LNCAP (cell line): ENCODE results near the gene RPS15.

ENCODE experiments used
- TF ChIP-seq, protein P1 (sequence below): fragments of 450-650 bp; IDR thresholded peaks from 2 replicates; pipeline ENCODE4 v1.5.1; 2017; ENCODE audit warnings: mild to moderate bottlenecking

The RPS15 gene

DNA sequence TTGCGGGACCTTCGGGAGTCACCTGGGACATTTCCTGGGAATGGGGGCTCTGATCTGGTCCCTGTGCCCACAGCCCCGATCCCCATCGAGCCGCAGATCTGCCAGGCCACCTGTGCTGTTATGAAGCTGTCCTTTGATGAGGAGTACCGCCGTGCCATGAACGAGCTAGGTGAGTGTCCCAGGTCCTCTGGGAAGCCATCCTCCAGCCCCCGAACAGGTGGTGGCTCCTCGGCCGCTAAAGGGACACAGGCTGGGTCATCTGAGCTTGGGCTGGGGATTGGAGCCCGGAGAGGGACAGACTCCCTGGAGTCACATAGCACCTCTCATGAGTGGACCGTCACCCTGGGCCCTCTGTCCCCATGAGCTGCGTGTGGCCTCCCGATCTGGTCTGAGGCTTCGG, 19.7 kb downstream of the RPS15 start:
- TF ChIP-seq, protein P1, sequence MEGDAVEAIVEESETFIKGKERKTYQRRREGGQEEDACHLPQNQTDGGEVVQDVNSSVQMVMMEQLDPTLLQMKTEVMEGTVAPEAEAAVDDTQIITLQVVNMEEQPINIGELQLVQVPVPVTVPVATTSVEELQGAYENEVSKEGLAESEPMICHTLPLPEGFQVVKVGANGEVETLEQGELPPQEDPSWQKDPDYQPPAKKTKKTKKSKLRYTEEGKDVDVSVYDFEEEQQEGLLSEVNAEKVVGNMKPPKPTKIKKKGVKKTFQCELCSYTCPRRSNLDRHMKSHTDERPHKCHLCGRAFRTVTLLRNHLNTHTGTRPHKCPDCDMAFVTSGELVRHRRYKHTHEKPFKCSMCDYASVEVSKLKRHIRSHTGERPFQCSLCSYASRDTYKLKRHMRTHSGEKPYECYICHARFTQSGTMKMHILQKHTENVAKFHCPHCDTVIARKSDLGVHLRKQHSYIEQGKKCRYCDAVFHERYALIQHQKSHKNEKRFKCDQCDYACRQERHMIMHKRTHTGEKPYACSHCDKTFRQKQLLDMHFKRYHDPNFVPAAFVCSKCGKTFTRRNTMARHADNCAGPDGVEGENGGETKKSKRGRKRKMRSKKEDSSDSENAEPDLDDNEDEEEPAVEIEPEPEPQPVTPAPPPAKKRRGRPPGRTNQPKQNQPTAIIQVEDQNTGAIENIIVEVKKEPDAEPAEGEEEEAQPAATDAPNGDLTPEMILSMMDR, result no peak

DNA sequence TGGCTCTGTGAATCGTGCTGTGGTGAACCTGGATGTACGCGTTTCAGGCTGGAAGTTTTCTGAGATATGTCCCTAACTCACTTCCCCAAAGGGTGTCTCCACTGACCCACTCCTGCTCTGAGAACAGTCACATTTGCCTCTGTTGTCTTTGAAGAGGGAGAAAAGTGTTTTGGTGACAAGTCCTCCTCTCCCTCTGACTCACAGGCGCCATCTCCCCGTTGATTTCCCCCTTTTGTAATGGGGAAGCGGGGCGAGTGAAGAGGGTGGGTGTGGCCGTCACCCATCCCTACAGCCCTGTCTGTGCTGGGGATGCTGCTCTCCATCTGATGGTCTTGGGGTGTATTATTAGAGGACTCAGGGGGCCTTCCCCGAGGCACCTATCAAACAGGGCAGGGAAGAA, 21.3 kb downstream of the RPS15 start:
- TF ChIP-seq, protein P1, result no peak

DNA sequence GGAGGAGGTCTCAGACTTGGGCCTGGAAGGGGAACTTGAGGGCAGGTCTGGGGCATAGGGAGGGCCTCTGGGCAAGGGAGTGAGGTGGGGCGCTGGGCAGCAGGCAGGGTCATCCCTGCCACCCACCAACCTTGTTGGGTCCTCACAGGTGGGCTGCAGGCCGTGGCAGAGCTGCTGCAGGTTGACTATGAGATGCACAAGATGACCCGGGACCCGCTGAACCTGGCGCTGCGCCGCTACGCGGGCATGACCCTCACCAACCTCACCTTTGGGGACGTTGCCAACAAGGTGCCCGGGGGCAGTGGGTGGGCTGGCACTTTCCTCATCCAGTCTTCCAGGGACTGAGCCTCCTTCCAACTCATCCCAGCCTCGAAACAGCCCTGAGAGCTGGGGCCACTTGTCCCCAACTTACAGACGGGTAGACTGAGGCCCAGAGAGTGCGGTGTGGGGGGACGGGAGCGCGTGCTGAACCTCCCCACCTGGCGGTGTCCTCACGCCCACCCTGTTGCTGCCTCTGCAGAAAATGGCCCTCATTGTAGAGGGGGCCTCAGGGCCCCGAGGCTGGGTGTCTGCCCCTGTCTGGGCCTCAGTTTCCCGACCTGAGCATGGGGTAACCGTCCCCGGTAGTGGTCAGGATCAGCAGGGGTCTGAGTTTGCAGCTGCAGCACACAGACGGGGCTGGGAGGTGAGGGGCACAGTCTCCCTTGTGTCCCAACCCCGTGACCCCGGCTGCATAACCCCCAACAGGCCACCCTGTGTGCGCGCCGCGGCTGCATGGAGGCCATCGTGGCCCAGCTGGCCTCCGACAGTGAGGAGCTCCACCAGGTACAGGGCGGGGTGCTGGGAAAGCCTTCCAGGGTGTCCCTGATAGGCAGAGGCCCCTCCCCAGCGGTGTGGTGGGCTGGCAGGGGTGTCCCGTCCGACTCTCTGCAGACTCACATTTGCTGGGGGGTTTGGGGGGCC, 22.1 kb downstream of the RPS15 start:
- TF ChIP-seq, protein P1, result no peak

DNA sequence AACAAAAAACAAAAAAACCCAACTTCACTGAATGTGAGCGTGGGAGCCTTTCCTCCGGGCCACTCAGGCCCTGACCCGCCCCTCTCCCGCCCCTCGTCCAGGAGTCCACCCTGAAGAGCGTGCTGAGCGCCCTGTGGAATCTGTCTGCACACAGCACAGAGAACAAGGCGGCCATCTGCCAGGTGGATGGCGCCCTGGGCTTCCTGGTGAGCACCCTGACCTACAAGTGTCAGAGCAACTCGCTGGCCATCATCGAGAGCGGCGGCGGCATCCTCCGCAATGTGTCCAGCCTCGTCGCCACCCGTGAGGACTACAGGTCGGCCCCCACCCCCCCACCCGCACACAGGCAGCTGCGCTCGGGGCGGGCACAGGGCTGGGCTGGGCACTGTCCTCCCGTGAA, 23.7 kb downstream of the RPS15 start:
- TF ChIP-seq, protein P1, result no peak

DNA sequence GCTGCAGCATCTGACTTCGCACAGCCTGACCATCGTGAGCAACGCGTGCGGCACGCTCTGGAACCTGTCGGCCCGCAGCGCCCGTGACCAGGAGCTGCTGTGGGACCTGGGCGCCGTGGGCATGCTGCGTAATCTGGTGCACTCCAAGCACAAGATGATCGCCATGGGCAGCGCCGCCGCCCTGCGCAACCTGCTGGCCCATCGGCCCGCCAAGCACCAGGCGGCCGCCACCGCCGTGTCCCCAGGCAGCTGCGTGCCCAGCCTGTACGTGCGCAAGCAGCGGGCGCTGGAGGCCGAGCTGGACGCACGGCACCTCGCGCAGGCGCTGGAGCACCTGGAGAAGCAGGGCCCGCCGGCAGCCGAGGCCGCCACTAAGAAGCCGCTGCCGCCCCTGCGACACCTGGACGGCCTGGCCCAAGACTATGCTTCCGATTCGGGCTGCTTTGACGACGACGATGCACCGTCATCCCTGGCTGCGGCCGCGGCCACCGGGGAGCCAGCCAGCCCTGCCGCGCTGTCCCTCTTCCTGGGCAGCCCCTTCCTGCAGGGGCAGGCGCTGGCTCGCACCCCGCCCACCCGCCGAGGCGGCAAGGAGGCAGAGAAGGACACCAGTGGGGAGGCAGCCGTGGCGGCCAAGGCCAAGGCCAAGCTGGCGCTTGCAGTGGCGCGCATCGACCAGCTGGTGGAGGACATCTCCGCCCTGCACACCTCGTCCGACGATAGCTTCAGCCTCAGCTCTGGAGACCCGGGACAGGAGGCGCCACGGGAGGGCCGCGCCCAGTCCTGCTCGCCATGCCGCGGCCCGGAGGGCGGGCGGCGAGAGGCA, 27.2 kb downstream of the RPS15 start:
- TF ChIP-seq, protein P1, result peak; percentile 37; the same call in 1 of the 2 replicates

DNA sequence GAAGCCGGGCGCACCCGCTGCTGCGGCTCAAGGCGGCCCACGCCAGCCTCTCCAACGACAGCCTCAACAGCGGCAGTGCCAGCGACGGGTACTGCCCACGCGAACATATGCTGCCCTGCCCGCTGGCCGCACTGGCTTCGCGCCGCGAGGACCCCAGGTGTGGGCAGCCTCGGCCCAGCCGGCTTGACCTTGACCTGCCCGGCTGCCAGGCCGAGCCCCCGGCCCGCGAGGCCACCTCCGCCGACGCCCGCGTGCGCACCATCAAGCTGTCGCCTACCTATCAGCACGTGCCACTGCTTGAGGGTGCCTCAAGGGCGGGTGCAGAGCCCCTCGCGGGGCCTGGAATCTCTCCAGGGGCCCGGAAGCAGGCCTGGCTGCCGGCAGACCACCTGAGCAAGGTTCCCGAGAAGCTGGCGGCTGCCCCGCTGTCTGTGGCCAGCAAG, 27.8 kb downstream of the RPS15 start:
- TF ChIP-seq, protein P1, result no peak

DNA sequence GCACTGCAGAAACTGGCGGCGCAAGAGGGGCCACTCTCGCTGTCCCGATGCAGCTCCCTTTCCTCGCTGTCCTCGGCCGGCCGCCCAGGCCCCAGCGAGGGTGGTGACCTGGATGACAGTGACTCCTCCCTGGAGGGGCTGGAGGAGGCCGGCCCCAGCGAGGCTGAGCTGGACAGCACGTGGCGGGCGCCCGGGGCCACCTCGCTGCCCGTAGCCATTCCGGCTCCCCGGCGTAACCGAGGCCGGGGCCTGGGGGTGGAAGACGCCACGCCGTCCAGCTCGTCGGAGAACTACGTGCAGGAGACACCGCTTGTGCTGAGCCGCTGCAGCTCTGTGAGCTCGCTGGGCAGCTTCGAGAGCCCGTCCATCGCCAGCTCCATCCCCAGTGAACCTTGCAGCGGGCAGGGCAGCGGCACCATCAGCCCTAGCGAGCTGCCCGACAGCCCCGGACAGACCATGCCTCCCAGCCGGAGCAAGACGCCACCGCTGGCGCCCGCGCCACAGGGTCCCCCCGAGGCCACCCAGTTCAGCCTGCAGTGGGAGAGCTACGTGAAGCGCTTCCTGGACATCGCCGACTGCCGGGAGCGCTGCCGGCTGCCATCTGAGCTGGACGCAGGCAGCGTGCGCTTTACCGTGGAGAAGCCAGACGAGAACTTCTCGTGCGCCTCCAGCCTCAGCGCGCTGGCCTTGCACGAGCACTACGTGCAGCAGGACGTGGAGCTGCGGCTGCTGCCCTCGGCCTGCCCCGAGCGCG, 28.4 kb downstream of the RPS15 start:
- TF ChIP-seq, protein P1, result no peak
